Ovary (tissue), 9 donors: ENCODE results near the gene GRWD1. TPM values are rescaled to one million over a fixed set of nuclear protein-coding genes. Genes with fewer than 3 reads are reported as not detected.

Source experiments
- DNase-seq, 5 donors: peaks; one replicate each; pipeline ENCODE4 v3.0.0-alpha.2; 2019 to 2020
- H3K27ac ChIP-seq, 2 donors: fragments of 200-600 bp; one replicate each; pipeline versions ENCODE4 v1.5.1 to v1.8.0; 2019 to 2022
- H3K27me3 ChIP-seq: fragments of 200-600 bp; one replicate; pipeline ENCODE4 v1.8.0; 2022
- H3K36me3 ChIP-seq: fragments of 200-600 bp; sonication (generic); one replicate; pipeline ENCODE4 v1.5.1; 2019
- H3K4me1 ChIP-seq: one replicate; pipeline ENCODE4 v1.8.1; 2013; ENCODE audit warnings: mild to moderate bottlenecking, moderate library complexity; ENCODE audit not compliant: insufficient read depth
- H3K4me3 ChIP-seq: fragments of 200-600 bp; sonication (generic); one replicate; pipeline ENCODE4 v1.5.1; 2017
- H3K9me3 ChIP-seq, 2 donors: fragments of 200-600 bp in 1 of 2; sonication (generic) in 1 of 2; one replicate each; pipeline versions ENCODE4 v1.5.1 to v1.8.1; 2013 to 2019; ENCODE audit warnings: mild to moderate bottlenecking in 1 of 2, moderate library complexity in 1 of 2
- EP300 ChIP-seq: sonication (generic); formaldehyde crosslinking; IDR thresholded peaks from one replicate; pipeline ENCODE4 v1.6.1; 2017; ENCODE audit warnings: antibody characterized with exemption
- POLR2A ChIP-seq: fragments of 450-650 bp; IDR thresholded peaks from one replicate; pipeline ENCODE4 v1.6.1; 2017; ENCODE audit warnings: antibody characterized with exemption, mild to moderate bottlenecking, moderate library complexity
- WGBS, 3 donors: extraction: QIAGEN DNeasy Blood & Tissue Kit in 1 of 3; methylation state at CpG; one replicate each; pipeline versions ENCODE4 v1.1.5 to v1.1.7; 2013 to 2017; 5-methylcytosine and 5-hydroxymethylcytosine counted together
- intact Hi-C, 4 donors: fragments of 100-400 bp; cut with DNase I; formaldehyde crosslinking; loops; one replicate each; pipeline versions ENCODE4 v1.11.0 to v1.15.1; 2022 to 2023
- polyA plus RNA-seq, 2 donors: library from polyadenylated mRNA; stranded (reverse); fragments of 200-250 nt in 1 of 2; fragments of 350-450 nt in 1 of 2; fragmentation: Illumina TruSeq in 1 of 2; extraction: RNeasy Lipid Tissue Mini Kit (QIAGEN cat#74804) in 1 of 2; gene quantifications; one replicate each; pipeline ENCODE4 v1.2.3, GENCODE V29; 2013 to 2014
- total RNA-seq, 7 donors: library from RNA; depleted of rRNA in 2 of 7; stranded (reverse); fragments of >200 nt in 2 of 7; fragmentation: NEBNext Ultra II Directional in 3 of 7; extraction: Animal tissue kit (Norgen Biotek cat#: 25700) in 3 of 7; gene quantifications; one replicate each; pipeline versions ENCODE4 v1.1.0 to v1.2.4, GENCODE V29; 2016 to 2023
- TF ChIP-seq, protein P1 (sequence below), 3 donors: fragments of 450-650 bp in 2 of 3; fragments of 200-600 bp in 1 of 3; IDR thresholded peaks; one replicate each; pipeline versions ENCODE4 v1.5.1 to v1.8.0; 2016 to 2022; ENCODE audit warnings: antibody characterized with exemption in 3 of 3, mild to moderate bottlenecking in 1 of 3
- donor health status: DM: no; HTN: no; CAD: no; lungs with moderate emphysema.
- donor health status: DM: no; HTN: no; CAD: no.
- donor health status: Bipolar disorder and iron deficiency.
- donor health status: DM: yes; HTN: yes; CAD: no.
- donor health status: DM: no; HTN: no; CAD: no.
- donor health status: DM: yes; HTN: yes; CAD: no.

Gene GRWD1
- total and polyA plus RNA-seq, 9 donors = 9.5 to 41.9 (median 27.9) TPM

DNA sequence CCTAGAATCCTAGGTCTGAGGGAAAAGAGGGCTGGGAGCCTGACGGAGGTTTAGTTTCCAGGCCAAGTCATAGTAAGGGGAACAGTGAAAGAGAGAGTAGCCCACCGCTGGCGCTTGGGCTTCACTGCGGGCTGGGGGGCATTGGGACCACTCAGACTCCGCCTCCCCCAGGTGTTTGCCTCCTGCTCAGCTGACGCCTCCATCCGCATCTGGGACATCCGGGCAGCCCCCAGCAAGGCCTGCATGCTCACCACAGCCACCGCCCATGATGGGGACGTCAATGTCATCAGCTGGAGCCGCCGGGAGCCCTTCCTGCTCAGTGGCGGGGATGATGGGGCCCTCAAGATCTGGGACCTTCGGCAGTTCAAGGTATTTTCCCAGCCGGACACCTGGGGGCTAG is 5.1 kb downstream of the GRWD1 start:
- Histone ChIP-seq H3K27ac (no peak overlapping the region), H3K27me3 (no peaks in the 10 kb centered on the region), H3K4me1 (peaks cover 2% of the 10 kb centered on the region), H3K36me3 (no peaks in the 10 kb centered on the region), H3K4me3 (no peak overlapping the region), H3K9me3 (no peaks in the 10 kb centered on the region)
- 90 to 93% (median 92%) methylated on average over 15 of the region's 15 CpGs for WGBS, 3 donors
- intact Hi-C loops = no loop called here
- DNase-seq = peak in 1 of 5 donors; percentile 6
- TF ChIP-seq POLR2A (no peak), EP300 (no peak)
- TF ChIP-seq, protein P1, sequence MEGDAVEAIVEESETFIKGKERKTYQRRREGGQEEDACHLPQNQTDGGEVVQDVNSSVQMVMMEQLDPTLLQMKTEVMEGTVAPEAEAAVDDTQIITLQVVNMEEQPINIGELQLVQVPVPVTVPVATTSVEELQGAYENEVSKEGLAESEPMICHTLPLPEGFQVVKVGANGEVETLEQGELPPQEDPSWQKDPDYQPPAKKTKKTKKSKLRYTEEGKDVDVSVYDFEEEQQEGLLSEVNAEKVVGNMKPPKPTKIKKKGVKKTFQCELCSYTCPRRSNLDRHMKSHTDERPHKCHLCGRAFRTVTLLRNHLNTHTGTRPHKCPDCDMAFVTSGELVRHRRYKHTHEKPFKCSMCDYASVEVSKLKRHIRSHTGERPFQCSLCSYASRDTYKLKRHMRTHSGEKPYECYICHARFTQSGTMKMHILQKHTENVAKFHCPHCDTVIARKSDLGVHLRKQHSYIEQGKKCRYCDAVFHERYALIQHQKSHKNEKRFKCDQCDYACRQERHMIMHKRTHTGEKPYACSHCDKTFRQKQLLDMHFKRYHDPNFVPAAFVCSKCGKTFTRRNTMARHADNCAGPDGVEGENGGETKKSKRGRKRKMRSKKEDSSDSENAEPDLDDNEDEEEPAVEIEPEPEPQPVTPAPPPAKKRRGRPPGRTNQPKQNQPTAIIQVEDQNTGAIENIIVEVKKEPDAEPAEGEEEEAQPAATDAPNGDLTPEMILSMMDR (IDR thresholded peaks at IDR 0.05) = no peak

DNA sequence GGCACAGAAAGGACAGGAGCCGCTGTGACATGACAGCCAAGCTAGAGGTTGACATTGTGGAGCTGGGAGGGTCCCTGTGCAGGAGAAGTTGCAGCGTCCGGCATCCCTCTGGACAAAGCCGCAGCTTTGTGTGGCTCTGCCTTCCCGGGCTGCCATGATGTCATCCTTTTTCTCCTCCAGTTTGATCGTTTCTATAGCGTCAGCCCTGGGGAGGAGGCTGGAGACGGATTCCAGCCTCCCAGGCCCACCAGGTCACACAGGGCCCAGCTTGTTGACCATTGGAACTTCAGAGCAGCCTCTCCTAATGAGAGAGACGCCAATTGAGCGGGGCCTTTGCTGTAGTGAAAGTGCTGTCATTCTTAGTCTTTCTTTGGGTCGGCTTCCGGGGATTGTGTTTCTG is 5.8 kb downstream of the GRWD1 start:
- DNase-seq = no peak
- WGBS, 3 donors = 82 to 86% (median 82%) methylated on average over 12 of the region's 12 CpGs
- no peaks in the 10 kb centered on the region for H3K4me1 ChIP-seq
- H3K36me3 ChIP-seq = no peaks in the 10 kb centered on the region
- no peak overlapping the region for H3K27ac ChIP-seq
- no peak for TF ChIP-seq POLR2A
- no peak for TF ChIP-seq EP300
- TF ChIP-seq, protein P1 (IDR thresholded peaks at IDR 0.05) = no peak
- intact Hi-C loops = no loop called here
- H3K27me3 ChIP-seq = no peaks in the 10 kb centered on the region
- no peaks in the 10 kb centered on the region for H3K9me3 ChIP-seq
- H3K4me3 ChIP-seq = no peak overlapping the region

DNA sequence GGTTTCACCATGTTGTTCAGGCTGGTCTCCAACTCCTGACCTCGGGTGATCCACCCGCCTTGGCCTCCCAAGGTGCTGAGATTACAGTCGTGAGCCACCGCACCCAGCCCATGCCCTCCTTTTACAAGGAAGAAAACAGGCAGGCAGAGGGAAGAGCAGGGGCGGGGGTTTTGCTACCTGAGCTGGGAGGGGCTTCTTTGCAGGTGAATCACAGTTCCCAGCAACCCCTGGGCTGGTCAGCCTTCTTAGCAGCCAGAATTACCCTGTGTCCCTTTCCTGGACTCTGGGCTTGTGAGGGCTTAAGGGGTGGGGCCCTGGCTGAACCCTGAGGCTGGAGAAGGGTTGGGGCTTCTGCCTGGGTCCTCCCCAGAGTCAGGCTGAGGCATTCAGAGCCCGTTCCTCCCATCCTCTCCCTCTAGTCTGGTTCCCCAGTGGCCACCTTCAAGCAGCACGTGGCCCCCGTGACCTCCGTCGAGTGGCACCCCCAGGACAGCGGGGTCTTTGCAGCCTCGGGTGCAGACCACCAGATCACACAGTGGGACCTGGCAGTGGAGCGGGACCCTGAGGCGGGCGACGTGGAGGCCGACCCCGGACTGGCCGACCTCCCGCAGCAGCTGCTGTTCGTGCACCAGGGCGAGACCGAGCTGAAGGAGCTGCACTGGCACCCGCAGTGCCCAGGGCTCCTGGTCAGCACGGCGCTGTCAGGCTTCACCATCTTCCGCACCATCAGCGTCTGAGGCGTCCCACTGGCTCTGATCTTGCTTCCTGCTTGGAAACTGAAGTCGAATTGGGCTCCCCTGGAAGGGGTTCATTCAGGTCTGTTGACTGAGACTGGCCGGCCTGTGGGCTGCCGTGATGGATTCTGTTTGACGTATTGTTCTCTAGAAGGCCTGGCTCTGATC is 6.8 kb downstream of the GRWD1 start:
- DNase-seq = peak in 1 of 5 donors; percentile 15
- H3K4me3 ChIP-seq = no peak overlapping the region
- H3K9me3 ChIP-seq = no peaks in the 10 kb centered on the region
- H3K27ac ChIP-seq = no peak overlapping the region
- 86 to 87% (median 86%) methylated on average over 33 of the region's 33 CpGs for WGBS, 3 donors
- no peak for TF ChIP-seq EP300
- no peak for TF ChIP-seq POLR2A
- TF ChIP-seq, protein P1 (IDR thresholded peaks at IDR 0.05) = no peak
- intact Hi-C loops = no loop called here
- no peaks in the 10 kb centered on the region for H3K4me1 ChIP-seq
- no peaks in the 10 kb centered on the region for H3K36me3 ChIP-seq
- H3K27me3 ChIP-seq = no peaks in the 10 kb centered on the region

DNA sequence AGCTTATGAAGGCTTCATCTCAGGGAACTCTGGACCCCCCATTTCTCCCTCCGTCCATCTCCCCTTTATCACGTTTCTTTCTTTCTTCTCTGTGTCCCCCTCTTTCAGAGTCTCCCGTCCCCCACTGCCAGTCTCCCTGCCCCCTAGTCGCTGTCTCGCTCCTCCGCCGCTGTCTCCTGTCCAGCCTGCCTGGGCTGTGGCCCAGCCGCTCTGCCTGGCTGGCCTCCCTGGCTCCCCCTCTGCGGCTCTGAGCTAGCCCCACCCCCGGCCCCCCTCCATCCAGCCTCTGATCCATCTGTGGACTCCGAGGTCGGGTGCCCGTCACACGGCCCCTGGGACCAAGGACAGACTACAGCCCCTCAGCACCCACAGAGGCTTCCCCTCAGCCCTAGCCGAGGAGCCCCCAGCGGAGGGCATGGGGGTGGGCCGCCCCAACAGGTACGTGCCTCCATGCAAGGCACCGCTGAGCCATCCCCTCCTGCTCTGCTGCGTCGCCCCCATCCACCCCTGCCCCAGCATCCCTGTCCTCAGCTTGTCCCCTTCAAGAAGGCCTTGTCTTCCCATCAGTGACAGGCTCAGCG is 8.5 kb downstream of the GRWD1 start:
- Histone ChIP-seq H3K27me3 (no peaks in the 10 kb centered on the region), H3K4me3 (no peak overlapping the region), H3K27ac (no peak overlapping the region), H3K4me1 (no peaks in the 10 kb centered on the region), H3K36me3 (no peaks in the 10 kb centered on the region), H3K9me3 (no peaks in the 10 kb centered on the region)
- TF ChIP-seq EP300 (no peak), POLR2A (no peak)
- TF ChIP-seq, protein P1 (IDR thresholded peaks at IDR 0.05) = no peak
- DNase-seq = peak in 1 of 5 donors; percentile 16
- intact Hi-C loops = no loop called here
- WGBS, 3 donors = 85 to 91% (median 86%) methylated on average over 21 to 22 of the region's 22 CpGs
